22Rv1 (cell line): ENCODE data around the gene SLC1A7.

Experiments used
- H3K27ac ChIP-seq: fragments of 450-650 bp; 2 replicates; pipeline ENCODE4 v1.5.1; 2017
- CTCF ChIP-seq: fragments of 450-650 bp; IDR thresholded peaks from 2 replicates; pipeline ENCODE4 v1.5.1; 2017; ENCODE audit warnings: mild to moderate bottlenecking
- ZFX ChIP-seq: fragments of 450-650 bp; IDR thresholded peaks from 2 replicates; pipeline ENCODE4 v1.6.1; 2017; ENCODE audit warnings: antibody characterized with exemption, borderline replicate concordance

Gene SLC1A7

DNA sequence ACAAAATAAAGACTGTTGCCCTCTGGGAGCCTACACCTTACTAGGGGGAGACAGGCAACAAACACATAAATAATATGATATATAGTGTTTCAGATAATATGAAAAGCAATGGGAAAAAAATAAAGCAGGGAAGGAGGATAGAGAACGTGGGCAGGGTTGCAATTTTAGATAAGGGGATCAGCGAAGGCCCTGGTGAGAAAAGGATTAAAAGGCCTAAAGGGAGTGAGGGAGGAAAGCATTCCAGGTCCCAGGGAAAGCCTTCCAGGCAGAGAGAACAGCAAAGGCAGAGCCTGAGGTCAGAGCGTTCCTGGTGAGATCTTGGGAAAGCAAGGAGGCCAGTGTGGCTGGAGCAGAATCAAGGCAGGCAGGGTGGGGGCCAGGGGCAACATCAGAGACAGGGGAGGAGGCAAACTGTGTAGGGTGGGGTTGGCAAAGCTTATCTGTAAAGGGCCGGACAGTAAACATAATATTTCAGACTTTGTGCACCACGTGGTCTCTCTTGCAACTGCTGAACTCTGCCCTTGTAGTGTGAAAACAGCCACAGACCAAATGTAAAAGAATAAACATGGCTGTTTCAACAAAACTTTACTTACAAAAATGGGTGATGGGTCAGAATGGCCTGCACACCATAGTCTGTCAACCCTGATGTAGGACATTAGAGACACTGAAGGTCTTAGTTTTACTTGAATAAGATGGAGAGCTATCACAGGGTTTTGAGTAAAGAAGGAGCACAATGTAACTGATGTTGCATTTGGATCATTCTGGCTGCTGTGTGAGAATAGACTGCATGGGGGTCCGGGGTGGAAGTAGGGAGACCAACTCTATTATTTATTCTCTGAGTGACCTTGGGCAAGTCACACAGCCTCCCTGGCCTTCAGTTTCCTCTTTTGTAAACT lies 40.9 kb upstream of the SLC1A7 start:
- no peak overlapping the region for H3K27ac ChIP-seq
- no peak for TF ChIP-seq CTCF
- no peak for TF ChIP-seq ZFX

- TF ChIP-seq ZFX (no peak), CTCF (no peak)
- no peak overlapping the region for H3K27ac ChIP-seq
These were observed 40.3 kb upstream of the SLC1A7 start for GRCh38 chr1:53182716-53183094.

GRCh38 chr1:53182111-53182593 lies 39.7 kb upstream of the SLC1A7 start:
- no peak overlapping the region for H3K27ac ChIP-seq
- TF ChIP-seq ZFX (no peak), CTCF (peak; percentile 94)

GRCh38 chr1:53180951-53181350 lies 38.5 kb upstream of the SLC1A7 start:
- TF ChIP-seq CTCF (no peak), ZFX (no peak)
- H3K27ac ChIP-seq, result no peak overlapping the region

DNA sequence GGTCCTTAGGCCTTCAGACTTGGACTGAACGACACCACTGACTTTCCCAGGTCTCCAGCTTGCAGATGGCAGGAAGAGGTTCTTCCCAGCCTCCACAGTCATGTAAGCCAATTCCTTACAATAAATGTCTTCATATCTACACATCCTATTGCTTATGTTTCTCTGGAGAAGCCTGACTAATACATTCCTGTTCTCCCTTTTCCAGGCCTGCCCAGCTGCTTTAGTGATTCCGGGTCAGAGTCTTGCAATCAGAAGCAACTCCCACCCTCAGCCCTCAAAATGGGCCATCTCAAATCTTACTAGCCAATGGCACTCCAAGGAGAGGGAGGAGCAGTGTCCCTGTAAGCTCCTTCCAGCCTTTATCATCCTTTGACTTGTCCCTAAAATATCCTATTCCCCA lies 37.8 kb upstream of the SLC1A7 start:
- no peak overlapping the region for H3K27ac ChIP-seq
- TF ChIP-seq ZFX, result no peak
- no peak for TF ChIP-seq CTCF

DNA sequence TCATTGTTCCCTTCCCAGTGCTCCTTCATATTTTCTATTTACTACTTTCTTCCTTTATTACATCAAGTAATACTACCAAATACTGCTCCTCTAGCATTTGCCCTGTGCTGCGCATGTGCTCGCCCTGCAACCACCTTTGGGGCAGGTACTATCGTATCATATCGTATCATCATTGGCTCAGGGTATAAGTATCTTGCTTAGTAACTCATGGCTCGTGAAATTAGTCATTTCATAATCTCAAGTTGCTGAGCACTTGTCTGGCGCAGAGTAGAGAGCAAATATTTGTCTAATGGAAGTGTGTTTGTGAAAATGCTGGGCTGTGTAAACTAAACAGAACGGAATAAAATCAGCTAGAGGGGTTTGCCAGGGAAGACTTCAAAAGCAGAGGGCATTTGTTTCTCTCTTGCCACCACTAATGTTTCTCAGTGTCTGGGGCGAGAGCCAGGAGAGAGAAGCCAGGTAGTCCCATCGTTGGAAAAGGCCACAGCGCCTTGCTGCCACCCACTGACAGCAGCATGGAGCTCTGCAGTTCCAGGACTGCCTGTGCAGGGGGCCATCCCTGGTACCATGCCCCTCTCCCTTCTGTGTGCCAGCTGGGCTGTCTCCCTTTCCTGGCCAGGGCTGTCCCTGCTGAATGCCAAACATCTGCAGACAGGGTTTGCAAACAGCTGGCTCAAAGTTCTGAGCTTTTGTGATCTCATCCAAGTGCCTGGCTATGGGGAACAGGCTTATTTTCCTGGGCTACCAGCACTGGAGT lies 34.2 kb upstream of the SLC1A7 start:
- peak overlapping the region; percentile 73 for H3K27ac ChIP-seq
- TF ChIP-seq CTCF (peak; percentile 69), ZFX (no peak)
